Right renal pelvis (tissue), 4 donors: Measurements from ENCODE around the gene LPP. TPM values are rescaled to one million over a fixed set of nuclear protein-coding genes. Genes with fewer than 3 reads are reported as not detected.

Experiments used
- DNase-seq, 4 donors: peaks; one replicate each; pipeline ENCODE4 v3.0.0-alpha.2; 2013; ENCODE audit warnings: low read depth in 4 of 4, low spot score in 3 of 4, missing footprints in 1 of 4
- polyA plus RNA-seq, 4 donors: library from polyadenylated mRNA; unstranded; fragments of 120-200 nt; gene quantifications; one replicate each; pipeline ENCODE4 v1.2.1, GENCODE V29; 2013; ENCODE audit not compliant: insufficient read length in 4 of 4

Gene LPP
- polyA plus RNA-seq, 4 donors: 24.5 to 29.6 (median 25.6) TPM

DNA sequence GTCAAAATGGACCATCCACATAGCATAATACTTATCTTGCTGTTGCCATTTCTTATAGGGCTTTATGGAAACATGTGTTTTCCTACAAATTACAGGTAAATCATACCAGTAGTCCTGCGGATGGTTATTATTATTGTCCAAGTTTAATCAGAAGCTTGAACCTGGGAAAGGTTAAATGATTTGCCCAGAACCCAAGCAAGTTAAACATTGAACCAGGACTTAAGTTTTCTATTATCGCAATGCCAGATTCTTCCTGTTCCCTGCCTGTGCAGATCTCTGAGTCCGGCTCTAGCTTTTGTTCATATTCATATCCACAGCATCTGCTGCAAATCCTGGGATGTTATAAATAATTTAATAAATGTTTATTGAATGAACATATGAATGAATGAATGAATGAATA lies 12.5 kb downstream of the LPP start:
- DNase-seq: no peak

- DNase-seq: no peak
These were observed 14.2 kb downstream of the LPP start for GRCh38 chr3:188168186-188168585.

DNA sequence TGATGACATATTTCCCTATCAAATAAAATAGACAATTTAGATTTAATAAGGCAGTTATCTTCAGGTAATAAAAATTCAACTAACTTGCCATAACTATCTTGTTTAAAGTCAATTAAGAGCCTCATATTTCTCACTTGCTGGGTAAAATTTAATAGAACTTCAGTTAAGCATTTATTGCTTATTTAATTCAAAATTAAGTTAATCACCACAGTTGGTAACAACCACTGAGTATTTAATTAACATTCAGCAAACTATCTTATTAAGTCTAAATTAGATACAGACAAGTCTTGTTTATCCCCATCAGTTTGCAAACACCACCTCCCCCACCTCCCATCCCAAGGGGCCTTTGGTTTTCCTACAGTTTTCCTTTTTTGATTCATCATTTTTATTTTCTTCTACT lies 14.7 kb downstream of the LPP start:
- DNase-seq: no peak

GRCh38 chr3:188169830-188170455 lies 16.0 kb downstream of the LPP start:
- DNase-seq: no peak

DNA sequence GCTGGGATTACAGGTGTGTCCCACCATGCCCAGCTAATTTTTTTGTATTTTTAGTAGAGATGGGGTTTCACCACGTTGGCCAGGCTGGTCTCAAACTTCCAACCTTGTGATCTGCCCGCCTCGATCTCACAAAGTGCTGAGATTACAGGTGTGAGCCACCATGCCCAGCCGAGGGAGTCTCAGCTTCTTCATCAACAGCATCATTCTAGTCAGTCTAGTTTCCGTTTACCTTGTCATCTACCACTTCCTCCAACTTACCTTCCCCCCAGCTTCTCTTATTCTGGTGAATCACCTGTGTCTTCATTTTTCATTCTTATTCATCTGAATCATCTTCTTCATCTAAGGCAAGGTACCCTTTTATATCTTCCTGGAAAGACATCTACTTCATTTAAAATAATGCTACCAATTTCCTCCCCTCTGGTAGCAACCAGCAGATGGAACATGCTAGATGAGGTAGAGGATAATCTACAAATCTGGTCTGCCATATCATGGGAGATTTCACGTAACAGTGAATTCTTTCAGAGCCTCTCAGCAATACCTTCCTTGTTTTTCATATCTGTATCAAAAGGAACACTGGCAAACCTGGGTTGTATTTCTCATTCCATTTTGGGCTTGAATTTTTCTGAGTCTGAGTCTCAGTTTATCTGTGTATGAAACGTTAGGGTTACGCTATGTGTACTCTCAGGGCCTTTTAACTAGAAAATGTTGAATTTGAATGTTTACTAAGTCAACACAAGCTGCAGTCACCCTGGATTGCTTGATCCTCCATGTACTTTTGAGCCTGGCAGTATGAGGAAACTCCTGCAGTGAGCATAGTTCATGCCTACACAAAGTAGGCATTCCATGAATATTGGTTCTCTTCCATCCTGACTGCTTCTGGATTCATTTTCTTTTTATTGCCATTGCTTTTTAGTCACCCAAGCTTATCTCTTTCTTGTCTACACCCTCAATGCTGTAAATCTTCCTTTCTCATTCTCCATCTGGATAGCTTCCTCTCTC lies 16.8 kb downstream of the LPP start:
- DNase-seq: no peak

- DNase-seq: no peak
These were observed 17.9 kb downstream of the LPP start for GRCh38 chr3:188171682-188172467.

- no peak for DNase-seq
These were observed 20.5 kb downstream of the LPP start for GRCh38 chr3:188174317-188175044.

GRCh38 chr3:188176476-188176875 lies 22.5 kb downstream of the LPP start:
- DNase-seq: no peak

DNA sequence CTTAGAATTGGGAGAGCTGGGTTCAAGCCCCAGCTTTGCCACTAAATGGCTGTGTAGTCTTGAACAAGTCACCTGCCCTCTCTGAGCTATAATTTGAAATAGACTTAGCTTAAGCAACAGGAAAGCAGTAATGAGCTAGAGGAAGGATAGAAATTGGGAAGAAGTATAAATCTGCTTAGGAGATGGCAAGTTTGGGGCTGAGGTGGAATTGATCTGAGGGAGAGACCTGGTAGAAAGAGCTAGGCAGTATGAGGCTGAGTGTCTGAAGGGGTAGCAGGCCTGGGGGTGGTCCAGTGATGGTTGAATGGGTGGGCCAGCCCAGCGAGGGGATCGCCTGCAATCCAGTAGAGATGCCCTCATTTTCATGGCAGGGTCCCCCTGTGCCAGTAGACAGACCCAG lies 22.9 kb downstream of the LPP start:
- no peak for DNase-seq

DNA sequence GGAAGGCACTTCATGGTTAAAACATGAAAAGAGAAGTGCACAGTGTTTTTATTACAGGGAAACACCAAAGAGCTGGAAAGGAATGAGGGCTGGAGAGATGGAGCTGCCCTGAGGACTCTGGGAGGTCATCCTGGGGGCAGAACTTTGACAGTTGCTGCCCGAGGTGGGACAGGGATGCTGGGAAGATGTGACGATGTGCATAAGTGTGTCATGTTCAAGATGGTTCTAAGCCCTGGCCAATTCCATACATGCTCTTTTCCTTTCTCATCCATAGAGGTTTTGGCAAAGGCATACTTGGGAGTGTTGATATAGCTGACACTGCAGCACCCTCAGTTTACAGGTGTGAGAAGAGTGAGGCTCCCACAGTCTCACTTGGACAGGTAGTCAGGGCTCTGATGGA lies 23.8 kb downstream of the LPP start:
- no peak for DNase-seq

- no peak for DNase-seq
These were observed 24.5 kb downstream of the LPP start for GRCh38 chr3:188178293-188178936.

GRCh38 chr3:188179006-188179966 lies 25.3 kb downstream of the LPP start:
- DNase-seq: no peak

DNA sequence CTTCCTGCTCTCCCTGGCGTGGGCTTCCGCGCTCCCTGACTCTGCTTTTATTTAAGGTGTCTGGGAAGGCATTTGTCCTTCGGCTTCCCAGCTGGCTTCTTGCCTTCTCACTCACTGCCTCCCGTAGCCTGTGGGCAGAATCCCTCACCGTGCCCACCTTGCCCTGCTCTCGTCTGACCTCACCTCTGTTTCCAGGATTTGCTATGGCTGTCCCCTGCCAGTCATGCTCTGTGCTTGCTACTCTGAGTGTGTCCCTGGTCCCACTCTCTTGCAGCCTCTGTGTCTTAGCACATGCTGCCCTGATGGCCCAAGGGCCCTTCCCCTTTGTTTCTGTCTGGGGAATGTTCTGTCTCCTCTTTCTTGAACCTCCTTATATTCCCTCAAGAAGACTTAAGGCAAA lies 26.2 kb downstream of the LPP start:
- no peak for DNase-seq

- DNase-seq: no peak
These were observed 29.5 kb downstream of the LPP start for GRCh38 chr3:188183452-188183851.

DNA sequence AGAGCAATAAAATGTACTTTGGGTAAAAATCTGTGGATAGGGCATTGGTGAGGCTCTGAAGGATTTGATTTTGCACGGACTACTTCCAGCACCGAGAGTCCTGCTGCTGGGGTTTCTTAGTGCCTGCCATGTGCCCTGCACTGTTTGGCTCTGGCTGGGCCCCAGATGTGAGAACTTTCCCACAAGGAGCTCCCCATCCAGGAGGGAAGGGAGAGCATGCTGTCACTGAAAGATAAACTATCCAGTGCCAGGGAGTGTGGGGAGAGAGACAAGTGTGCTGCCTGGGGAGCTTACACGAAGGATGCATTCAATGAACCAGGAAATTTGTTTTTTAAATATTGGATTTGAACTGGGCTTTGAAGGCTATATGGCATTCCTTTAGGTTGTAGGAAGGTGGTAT lies 30.2 kb downstream of the LPP start:
- DNase-seq: no peak

DNA sequence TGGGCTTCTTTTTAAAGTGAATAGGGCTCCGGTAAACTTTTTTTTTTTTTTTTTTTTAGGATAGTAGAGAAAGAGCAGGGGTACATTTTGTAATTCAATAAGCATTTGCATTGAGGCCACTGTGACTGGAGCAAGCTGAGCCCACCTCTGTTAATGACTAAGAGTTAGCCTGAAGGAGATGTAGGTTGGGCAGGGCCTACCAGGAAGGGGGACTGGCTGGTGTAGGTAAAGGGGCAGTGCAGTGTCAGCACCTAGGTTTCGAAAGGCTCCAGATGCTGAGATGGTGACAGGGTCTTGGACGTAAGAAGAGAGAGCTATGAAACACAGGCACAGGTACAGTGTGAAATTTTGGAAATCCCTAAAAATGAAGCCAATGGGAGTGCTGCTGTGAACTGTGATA lies 30.7 kb downstream of the LPP start:
- DNase-seq: no peak

- DNase-seq: peak in 1 of 4 donors; percentile 31
These were observed 31.8 kb downstream of the LPP start for GRCh38 chr3:188185717-188186251.

DNA sequence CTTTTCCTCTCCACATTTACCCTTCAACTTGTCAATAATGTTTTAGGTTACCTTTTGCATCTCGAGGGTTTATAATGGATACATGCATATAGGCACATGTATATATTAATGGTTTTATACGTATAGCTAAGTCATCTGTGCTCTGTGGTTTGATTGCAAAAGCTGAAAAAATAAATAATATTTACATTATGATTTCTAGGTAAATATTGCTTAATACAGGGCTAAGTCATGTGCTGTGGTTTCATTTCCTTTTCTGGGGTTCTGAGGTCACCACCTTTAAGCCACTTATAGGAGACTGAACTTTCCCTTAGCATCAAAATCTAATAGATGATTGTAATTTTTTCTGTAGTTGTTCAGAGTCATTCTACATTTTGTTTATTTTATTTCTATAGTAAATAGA lies 33.1 kb downstream of the LPP start:
- DNase-seq: no peak

DNA sequence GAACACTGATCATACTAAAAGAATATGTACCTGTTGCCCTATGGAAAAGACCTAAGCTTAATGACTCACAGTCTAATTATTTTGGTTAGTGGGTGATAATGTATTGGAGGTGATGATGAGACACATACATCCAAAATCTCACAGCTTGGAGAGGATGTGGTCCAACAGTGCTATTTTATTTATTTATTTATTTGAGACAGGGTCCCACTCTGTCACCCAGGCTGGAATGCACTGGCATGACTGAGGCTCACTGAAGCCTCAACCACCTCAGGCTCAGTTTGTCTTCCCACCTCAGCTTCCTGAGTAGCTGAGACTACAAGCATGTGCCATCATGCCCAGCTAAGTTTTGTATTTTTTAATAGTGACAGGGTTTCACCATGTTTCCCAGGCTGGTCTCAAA lies 35.0 kb downstream of the LPP start:
- no peak for DNase-seq
